SK-N-SH treated with all-trans-retinoic acid at 6 μM for 48 hours (cell line): ENCODE measurements around the gene C15orf61.

Source experiments
- CSRNP3 ChIP-seq: fragments of 250-450 bp; sonication (Bioruptor Pico); IDR thresholded peaks from 2 replicates; pipeline ENCODE4 v1.5.1; 2021; ENCODE audit warnings: mild to moderate bottlenecking, moderate library complexity
- ESRRG ChIP-seq: fragments of 250-450 bp; sonication (Bioruptor Pico); IDR thresholded peaks from 2 replicates; pipeline ENCODE4 v1.6.1; 2021; ENCODE audit warnings: mild to moderate bottlenecking
- ISL1 ChIP-seq: fragments of 250-450 bp; sonication (Bioruptor Pico); IDR thresholded peaks from 2 replicates; pipeline ENCODE4 v2.1.2; 2022; ENCODE audit warnings: mild to moderate bottlenecking, moderate library complexity
- PATZ1 ChIP-seq: fragments of 250-450 bp; sonication (Bioruptor Pico); IDR thresholded peaks from 2 replicates; pipeline ENCODE4 v1.8.0; 2020; ENCODE audit warnings: mild to moderate bottlenecking, moderate library complexity, borderline replicate concordance
- RARB ChIP-seq: fragments of 250-450 bp; sonication (Bioruptor Pico); IDR thresholded peaks from 2 replicates; pipeline ENCODE4 v1.8.0; 2021; ENCODE audit warnings: mild to moderate bottlenecking, moderate library complexity
- SNAI2 ChIP-seq: fragments of 250-450 bp; sonication (Bioruptor Pico); IDR thresholded peaks from 2 replicates; pipeline ENCODE4 v1.5.0; 2020; ENCODE audit warnings: mild to moderate bottlenecking, moderate library complexity
- ZFP30 ChIP-seq: fragments of 450-650 bp; formaldehyde crosslinking; IDR thresholded peaks from 2 replicates; pipeline ENCODE4 v1.5.0; 2022; ENCODE audit warnings: mild to moderate bottlenecking, moderate library complexity

DNA sequence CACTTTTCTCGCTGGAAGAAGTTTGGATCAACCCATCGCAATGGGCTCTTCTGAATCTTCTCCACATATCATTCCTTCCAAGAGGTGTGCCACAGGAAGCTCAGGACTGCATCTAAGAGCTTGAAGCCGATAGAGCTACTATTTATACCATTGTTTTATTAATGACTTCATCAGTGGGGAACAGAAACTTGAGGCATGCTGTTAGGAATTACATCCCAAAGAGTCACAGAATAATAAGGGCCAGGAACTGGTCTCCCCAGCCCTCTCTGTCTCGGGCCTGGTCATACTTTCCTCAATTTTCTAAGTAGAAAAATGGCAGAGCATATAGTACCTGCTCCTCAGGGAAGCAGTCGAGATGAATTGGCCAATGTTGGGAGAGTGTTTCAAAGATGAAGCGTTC lies 16.9 kb upstream of the C15orf61 start:
- TF ChIP-seq ISL1: no peak
- no peak for TF ChIP-seq RARB (CRISPR knock-in tag)
- no peak for TF ChIP-seq CSRNP3 (CRISPR knock-in tag)
- no peak for TF ChIP-seq PATZ1 (CRISPR knock-in tag)
- TF ChIP-seq ESRRG (CRISPR knock-in tag): no peak
- no peak for TF ChIP-seq SNAI2 (CRISPR knock-in tag)
- TF ChIP-seq ZFP30 (CRISPR knock-in tag): no peak
